GM20000 (cell line): ENCODE data around the gene KY.

ENCODE experiments used
- DNase-seq: peaks from one replicate; pipeline ENCODE4 v3.0.0; 2012; ENCODE audit warnings: low spot score
- CTCF ChIP-seq: IDR thresholded peaks from 2 replicates; pipeline ENCODE4 v1.5.1; 2012; ENCODE audit warnings: mild to moderate bottlenecking, control low read depth; ENCODE audit errors: extremely low read depth, missing control alignments

Gene KY

DNA sequence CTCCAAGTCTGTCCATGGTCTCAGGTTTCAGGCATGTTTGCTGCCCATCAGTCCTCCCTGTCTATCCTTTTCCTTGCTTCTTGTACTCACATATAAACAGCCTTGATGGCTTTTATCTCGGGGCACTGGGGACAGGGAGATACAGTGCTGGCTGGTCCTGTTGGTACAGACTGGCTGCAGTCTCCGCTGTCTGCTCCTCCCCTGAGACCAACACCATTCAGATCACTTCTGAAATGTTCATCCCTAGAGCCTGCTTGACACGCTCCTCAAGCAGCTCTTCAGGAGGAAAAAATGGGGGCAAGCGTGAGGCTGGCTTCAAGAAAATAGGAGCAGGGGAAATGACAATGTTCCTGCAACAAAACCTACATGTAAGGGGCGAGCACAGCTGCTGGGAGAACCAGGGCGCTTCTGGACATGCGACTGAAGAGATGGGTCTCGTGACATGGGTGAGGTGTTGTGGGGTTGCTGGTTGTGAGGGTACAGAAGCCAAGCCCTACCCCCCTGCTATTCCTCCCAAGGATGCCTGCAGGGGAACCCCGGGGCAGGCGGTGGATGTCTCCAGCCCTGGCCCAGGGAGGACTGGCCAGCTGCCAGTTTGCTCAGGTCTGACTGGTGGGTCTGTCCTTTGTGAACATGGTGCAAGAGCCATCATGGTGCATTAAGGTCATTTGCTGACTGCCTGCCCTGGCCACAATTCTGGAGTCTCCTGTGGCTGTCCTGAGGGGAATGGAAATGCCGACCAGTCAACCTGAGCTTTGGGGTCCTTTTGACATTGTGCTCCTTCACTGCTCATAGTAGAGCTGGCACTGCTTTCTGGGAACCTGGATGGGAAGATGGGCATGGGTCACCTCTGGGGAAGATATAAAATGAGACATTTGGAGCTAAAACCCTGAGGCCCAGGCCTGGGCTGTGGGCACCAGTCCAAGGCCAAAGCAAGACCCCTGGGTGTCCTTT lies 40.1 kb downstream of the KY start:
- no peak for DNase-seq
- no peak for TF ChIP-seq CTCF

- no peak for TF ChIP-seq CTCF
- no peak for DNase-seq
These were observed 40.9 kb downstream of the KY start for GRCh38 chr3:134609821-134610431.

- no peak for TF ChIP-seq CTCF
- no peak for DNase-seq
These were observed 41.9 kb downstream of the KY start for GRCh38 chr3:134608771-134609435.

- no peak for DNase-seq
- TF ChIP-seq CTCF = no peak
These were observed 42.6 kb downstream of the KY start for GRCh38 chr3:134608023-134608770.

DNA sequence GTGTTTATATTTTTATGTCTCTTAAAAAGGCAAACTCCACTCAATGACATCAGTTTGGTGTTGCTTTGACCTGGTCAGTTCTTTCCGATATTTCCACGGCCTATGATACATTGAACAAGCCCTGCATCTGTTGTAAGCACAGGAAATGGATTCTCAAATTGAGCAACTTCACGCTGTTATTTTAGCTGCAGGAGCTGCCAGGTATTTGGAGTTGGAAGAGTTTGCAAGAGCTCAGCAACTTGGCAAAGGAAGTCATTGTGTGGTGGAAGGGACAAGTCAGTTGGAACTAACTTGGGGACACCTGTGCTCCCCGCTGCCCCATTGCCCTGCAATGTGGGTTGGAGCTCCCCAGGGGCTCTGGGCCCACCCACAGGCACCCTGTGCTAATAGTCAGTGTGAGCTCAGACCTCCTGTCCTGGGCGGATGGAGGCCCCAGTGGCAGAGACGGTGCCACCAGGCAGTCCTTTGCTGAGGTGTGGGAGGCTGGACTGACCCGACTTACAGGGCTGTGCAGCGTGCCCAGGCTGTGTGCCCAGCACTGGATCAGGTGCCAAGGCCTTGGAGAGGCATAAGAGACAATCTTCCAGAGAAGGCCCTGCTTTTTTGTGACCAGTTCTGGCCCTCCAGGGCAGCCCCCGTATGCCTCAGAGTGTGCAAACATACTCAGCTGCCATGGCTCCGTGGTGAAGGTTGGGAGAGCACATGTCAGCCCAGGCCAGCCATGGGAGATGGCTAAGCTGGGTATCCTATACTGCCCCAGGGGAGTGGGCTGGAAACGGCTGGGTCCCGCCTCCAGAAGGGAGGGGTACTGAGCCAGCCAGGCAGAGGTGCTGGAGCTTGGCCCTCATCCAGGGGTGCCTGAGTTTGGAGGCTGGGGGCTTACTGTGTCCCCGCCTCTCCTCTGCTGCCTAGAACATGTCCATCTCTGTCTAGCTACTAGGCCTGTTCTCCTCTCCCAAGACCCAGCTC lies 43.5 kb downstream of the KY start:
- no peak for DNase-seq
- no peak for TF ChIP-seq CTCF

DNA sequence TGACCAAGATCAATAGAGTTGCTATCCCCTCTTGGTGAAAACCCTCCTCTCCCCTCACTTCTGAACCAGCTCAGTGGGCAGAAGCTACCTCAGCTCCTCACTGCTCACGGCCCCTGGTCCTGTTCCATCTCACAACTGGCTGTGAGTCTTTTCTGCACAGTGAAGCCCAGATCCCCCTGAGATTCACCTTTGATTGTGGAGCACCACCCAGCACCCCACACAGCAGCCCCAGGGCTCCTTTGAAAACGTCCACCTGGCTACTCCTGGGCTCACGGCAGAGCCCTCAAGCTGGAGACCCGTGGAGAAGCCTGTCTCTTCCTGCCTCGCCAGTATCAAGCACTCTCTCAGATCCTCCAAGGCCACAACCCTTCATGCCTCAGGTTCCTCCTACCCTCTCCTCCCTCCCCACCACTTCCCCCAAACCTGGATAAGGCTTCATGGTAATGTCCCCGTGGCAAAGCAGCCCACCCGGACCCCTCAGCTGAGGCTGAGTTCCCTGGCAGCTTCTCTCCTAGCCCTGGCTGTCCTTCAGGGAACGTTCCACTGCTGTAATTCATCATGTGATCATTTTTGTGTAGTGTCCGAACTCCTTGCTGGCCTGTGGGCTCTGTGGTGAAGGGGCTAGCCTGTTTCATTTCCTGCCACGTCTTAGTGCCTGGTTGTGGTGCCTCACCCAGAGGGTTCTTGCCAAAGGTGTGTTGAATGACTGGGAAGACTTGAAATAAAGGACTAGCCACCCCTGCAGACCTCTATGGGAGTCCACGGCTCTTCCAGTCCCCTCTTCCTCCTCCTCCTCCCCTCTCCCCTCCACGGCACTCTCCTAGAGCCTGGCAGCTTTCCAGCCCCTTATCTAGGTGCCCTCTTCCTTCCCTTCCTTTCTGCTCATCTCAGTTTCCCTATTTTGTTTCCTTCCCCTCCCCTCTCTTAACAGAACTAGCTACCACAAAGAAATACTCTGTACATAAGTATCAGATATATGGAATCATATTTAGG lies 44.5 kb downstream of the KY start:
- DNase-seq = no peak
- no peak for TF ChIP-seq CTCF
